MM.1S (cell line): ENCODE measurements around the gene MMP11.

Source experiments
- CTCF ChIP-seq: fragments of 300-600 bp; sonication (generic); IDR thresholded peaks from 2 replicates; pipeline ENCODE4 v1.5.1; 2016; ENCODE audit warnings: antibody characterized with exemption, low read length, mixed read lengths
- EZH2 ChIP-seq: fragments of 300-600 bp; sonication (generic); optimal IDR thresholded peaks from 2 replicates; pipeline ENCODE3; 2017; ENCODE audit warnings: low read depth, mild to moderate bottlenecking, antibody characterized with exemption, low read length, mixed read lengths

DNA sequence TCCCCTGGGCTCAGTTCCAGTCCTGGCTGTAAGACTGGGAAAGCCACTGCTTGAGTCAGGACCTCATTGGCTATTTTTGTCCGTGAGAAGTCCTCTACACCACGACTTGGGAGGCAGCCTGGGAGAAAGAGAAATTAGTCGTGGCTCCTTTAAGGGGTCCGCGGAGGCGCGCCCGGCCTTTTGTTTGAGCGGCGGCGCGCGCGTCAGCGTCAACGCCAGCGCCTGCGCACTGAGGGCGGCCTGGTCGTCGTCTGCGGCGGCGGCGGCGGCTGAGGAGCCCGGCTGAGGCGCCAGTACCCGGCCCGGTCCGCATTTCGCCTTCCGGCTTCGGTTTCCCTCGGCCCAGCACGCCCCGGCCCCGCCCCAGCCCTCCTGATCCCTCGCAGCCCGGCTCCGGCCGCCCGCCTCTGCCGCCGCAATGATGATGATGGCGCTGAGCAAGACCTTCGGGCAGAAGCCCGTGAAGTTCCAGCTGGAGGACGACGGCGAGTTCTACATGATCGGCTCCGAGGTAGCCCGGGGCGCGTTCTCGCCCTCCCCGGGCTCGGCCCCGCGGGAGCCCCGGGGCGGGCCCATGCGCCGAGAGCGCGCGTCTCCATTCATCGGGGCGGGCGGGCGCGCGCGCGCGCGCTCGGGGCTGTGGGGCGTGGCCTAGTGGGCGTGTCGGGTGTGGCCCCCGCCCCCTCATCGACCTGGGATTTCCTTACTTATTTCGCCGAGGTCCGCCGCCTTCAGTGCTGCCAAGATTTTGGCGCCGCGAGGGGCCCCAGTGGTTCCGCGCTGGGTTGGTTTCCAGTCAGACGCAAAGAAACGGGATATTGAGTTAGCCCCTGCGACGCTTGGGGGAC lies 14.3 kb downstream of the MMP11 start, which contains the start of gene SMARCB1:
- TF ChIP-seq CTCF (no peak), EZH2 (no peak)
